Spinal cord (tissue), 4 donors: ENCODE measurements around the gene ANAPC16. TPM values are rescaled to one million over a fixed set of nuclear protein-coding genes. Genes with fewer than 3 reads are reported as not detected.

Source experiments
- polyA plus RNA-seq, 2 donors: library from polyadenylated mRNA; unstranded; fragments of 120-200 nt; gene quantifications; one replicate each; pipeline ENCODE4 v1.2.1, GENCODE V29; 2013; ENCODE audit not compliant: insufficient read length in 2 of 2
- small RNA-seq: library from RNA; depleted of rRNA; stranded (forward); fragments of <200 nt; gene quantifications from one replicate; pipeline ENCODE3, GENCODE V24; 2014; ENCODE audit warnings: low replicate concordance
- total RNA-seq, 2 donors: library from RNA; depleted of rRNA in 1 of 2; stranded (reverse); fragments of 120-200 nt in 1 of 2; fragments of >200 nt in 1 of 2; gene quantifications; one replicate each; pipeline versions ENCODE4 v1.2.3 to v1.2.4, GENCODE V29; 2013 to 2014

Gene ANAPC16
- total and polyA plus RNA-seq, 4 donors: 57.7 to 88.7 (median 76.5) TPM

Small RNA genes lying within 50 kb of the gene (small RNA-seq; reads per million reads assigned to genes)
- gene RF00019 (not detected), gene RF00340 (not detected)

Other genes starting within 250 kb of the ANAPC16 start
- 100 to 1,000 TPM in 1 of 2 donors, 10 to 100 TPM in 1; 79.7 to 188 TPM for gene SPOCK2, start 127.5 kb upstream of the ANAPC16 start, total RNA-seq
- 100 to 1,000 TPM; 294 to 312 TPM for gene SPOCK2, start 127.5 kb upstream of the ANAPC16 start, polyA plus RNA-seq
- gene ASCC1, start 264 bp downstream of the ANAPC16 start, total RNA-seq: 10 to 100 TPM; 30.6 to 47.9 TPM
- gene ASCC1, start 264 bp downstream of the ANAPC16 start, polyA plus RNA-seq: 10 to 100 TPM; 51.3 to 57.1 TPM
- 100 to 1,000 TPM; 134 to 177 TPM for gene DDIT4, start 57.9 kb downstream of the ANAPC16 start, total RNA-seq
- gene DDIT4, start 57.9 kb downstream of the ANAPC16 start, polyA plus RNA-seq: 100 to 1,000 TPM in 1 of 2 donors, 10 to 100 TPM in 1; 98.5 to 122 TPM
- 10 to 100 TPM; 22.9 to 36.8 TPM for gene DNAJB12, start 138.9 kb downstream of the ANAPC16 start, total RNA-seq
- 10 to 100 TPM; 35.5 to 41.5 TPM for gene DNAJB12, start 138.9 kb downstream of the ANAPC16 start, polyA plus RNA-seq